T-helper 2 cell (primary cell): ENCODE data around the gene IGSF23.
"Not testable (repeated sequence)": the region's sequence is repeated elsewhere in the genome, so short reads cannot be mapped to it uniquely, and the experiment has no call there.

ENCODE experiments used
- DNase-seq, 5 experiments: peaks; one replicate each; pipeline versions ENCODE4 v3.0.0 to v3.0.0-alpha.2; 2012 to 2022

The IGSF23 gene

GRCh38 chr19:44614313-44614712, 950 bp downstream of the IGSF23 start:
- DNase-seq: no peak

- no peak for DNase-seq
Measured at GRCh38 chr19:44615863-44616247, 2.5 kb downstream of the IGSF23 start.

GRCh38 chr19:44617110-44617880, 3.9 kb downstream of the IGSF23 start:
- no peak for DNase-seq

GRCh38 chr19:44618640-44619357, 5.4 kb downstream of the IGSF23 start:
- no peak for DNase-seq

- no peak for DNase-seq
Measured at GRCh38 chr19:44620667-44621066, 7.3 kb downstream of the IGSF23 start.

GRCh38 chr19:44621367-44621766, 8.0 kb downstream of the IGSF23 start:
- DNase-seq: no peak

- DNase-seq: no peak
Measured at GRCh38 chr19:44623080-44623479, 9.7 kb downstream of the IGSF23 start.

GRCh38 chr19:44623626-44624025, 10.3 kb downstream of the IGSF23 start:
- DNase-seq: no peak

- DNase-seq: no peak
Measured at GRCh38 chr19:44624840-44625354, 11.5 kb downstream of the IGSF23 start.

GRCh38 chr19:44625637-44626036, 12.3 kb downstream of the IGSF23 start:
- not testable (repeated sequence) for DNase-seq

GRCh38 chr19:44626048-44626624, 12.8 kb downstream of the IGSF23 start:
- no peak for DNase-seq

- DNase-seq: no peak
Measured at GRCh38 chr19:44627631-44628030, 14.3 kb downstream of the IGSF23 start.

- DNase-seq: no peak
Measured at GRCh38 chr19:44628793-44629192, 15.4 kb downstream of the IGSF23 start.

- DNase-seq: not testable (repeated sequence)
Measured at GRCh38 chr19:44631611-44632010, 18.2 kb downstream of the IGSF23 start.

- DNase-seq: not testable (repeated sequence)
Measured at GRCh38 chr19:44634058-44634457, 20.7 kb downstream of the IGSF23 start.

GRCh38 chr19:44634785-44635184, 21.4 kb downstream of the IGSF23 start:
- no peak for DNase-seq

GRCh38 chr19:44635581-44636438, 22.4 kb downstream of the IGSF23 start:
- DNase-seq: no peak

- no peak for DNase-seq
Measured at GRCh38 chr19:44636439-44637389, 23.4 kb downstream of the IGSF23 start.

GRCh38 chr19:44637390-44637764, 24.0 kb downstream of the IGSF23 start:
- no peak for DNase-seq

GRCh38 chr19:44640518-44640917, 27.2 kb downstream of the IGSF23 start:
- no peak for DNase-seq

GRCh38 chr19:44641501-44642265, 28.3 kb downstream of the IGSF23 start:
- DNase-seq: no peak
